Transverse colon (tissue), 3 donors: Measurements from ENCODE around the gene SNX5.

Source experiments
- CTCF ChIP-seq, 5 experiments: fragments of 200-600 bp in 3 of 5; fragments of 450-650 bp in 2 of 5; sonication (generic) in 3 of 5; IDR thresholded peaks; 1 replicate in 2 of 5; 2 replicates in 3 of 5; pipeline ENCODE4 v1.5.1; 2016 to 2017; ENCODE audit warnings: antibody characterized with exemption in 5 of 5, inconsistent platforms in 3 of 5, mild to moderate bottlenecking in 2 of 5, moderate library complexity in 1 of 5
- EP300 ChIP-seq: sonication (generic); formaldehyde crosslinking; IDR thresholded peaks from one replicate; pipeline ENCODE4 v1.6.1; 2017; ENCODE audit warnings: antibody characterized with exemption, low read depth
- POLR2A ChIP-seq: fragments of 450-650 bp; IDR thresholded peaks from one replicate; pipeline ENCODE4 v1.6.1; 2016; ENCODE audit warnings: antibody characterized with exemption, mild to moderate bottlenecking, moderate library complexity

GRCh38 chr20:17925940-17926300 is 42.7 kb downstream of the SNX5 start:
- TF ChIP-seq CTCF (IDR thresholded peaks at IDR 0.05) (no peak), EP300 (no peak), POLR2A (no peak)
